HUES64 (cell line): ENCODE data around the gene BMPR1A.
"Not testable (repeated sequence)": the region's sequence is repeated elsewhere in the genome, so short reads cannot be mapped to it uniquely, and the experiment has no call there.

Experiments
- H3K27ac ChIP-seq: 2 replicates; pipeline ENCODE4 v1.7.0; 2013; ENCODE audit warnings: low read depth, low read length, inconsistent platforms
- H3K27me3 ChIP-seq: 2 replicates; pipeline ENCODE4 v1.6.1; 2013; ENCODE audit warnings: mild to moderate bottlenecking, low read length; ENCODE audit not compliant: insufficient read depth
- H3K36me3 ChIP-seq: 2 replicates; pipeline ENCODE4 v1.6.1; 2013; ENCODE audit warnings: mild to moderate bottlenecking, low read length; ENCODE audit not compliant: insufficient read depth
- H3K4me1 ChIP-seq: 2 replicates; pipeline ENCODE4 v1.6.1; 2013; ENCODE audit warnings: mild to moderate bottlenecking, low read length, moderate library complexity; ENCODE audit not compliant: insufficient read depth
- H3K4me3 ChIP-seq: 2 replicates; pipeline ENCODE4 v1.5.1; 2013; ENCODE audit warnings: mild to moderate bottlenecking, low read length, moderate library complexity
- H3K9ac ChIP-seq: 2 replicates; pipeline ENCODE4 v1.6.1; 2013; ENCODE audit warnings: mild to moderate bottlenecking, low read depth, low read length
- H3K9me3 ChIP-seq: 2 replicates; pipeline ENCODE4 v1.6.1; 2013; ENCODE audit warnings: low read depth, low read length; ENCODE audit not compliant: insufficient read depth
- WGBS: fragments of 150-250, 120-280 bp; methylation state at CpG from one replicate; pipeline ENCODE4 v1.1.7; 2013; ENCODE audit warnings: missing lambda C conversion rate; 5-methylcytosine and 5-hydroxymethylcytosine counted together

The BMPR1A gene

GRCh38 chr10:86732771-86733170 lies 23.6 kb upstream of the BMPR1A start:
- Histone ChIP-seq H3K4me1 (peaks cover 9% of the 10 kb centered on the region; the same call in 1 of the 2 replicates), H3K36me3 (no peaks in the 10 kb centered on the region), H3K9ac (no peak overlapping the region), H3K27me3 (no peaks in the 10 kb centered on the region), H3K27ac (no peak overlapping the region), H3K9me3 (no peaks in the 10 kb centered on the region), H3K4me3 (no peak overlapping the region)
- WGBS, result 81% methylated on average over 13 of the region's 13 CpGs

GRCh38 chr10:86733260-86733671 lies 23.2 kb upstream of the BMPR1A start:
- H3K4me3 ChIP-seq, result no peak overlapping the region
- peaks cover 9% of the 10 kb centered on the region; the same call in 1 of the 2 replicates for H3K4me1 ChIP-seq
- H3K27ac ChIP-seq, result no peak overlapping the region
- no peaks in the 10 kb centered on the region for H3K27me3 ChIP-seq
- H3K9ac ChIP-seq, result no peak overlapping the region
- H3K9me3 ChIP-seq, result no peaks in the 10 kb centered on the region
- H3K36me3 ChIP-seq, result no peaks in the 10 kb centered on the region
- 87% methylated on average over 8 of the region's 8 CpGs for WGBS

GRCh38 chr10:86734207-86734988 lies 22.0 kb upstream of the BMPR1A start:
- no peak overlapping the region for H3K27ac ChIP-seq
- H3K4me1 ChIP-seq, result peaks cover 9% of the 10 kb centered on the region; the same call in 1 of the 2 replicates
- no peaks in the 10 kb centered on the region for H3K36me3 ChIP-seq
- WGBS, result 86% methylated on average over 4 of the region's 4 CpGs
- no peaks in the 10 kb centered on the region for H3K27me3 ChIP-seq
- H3K4me3 ChIP-seq, result no peak overlapping the region
- H3K9ac ChIP-seq, result no peak overlapping the region
- H3K9me3 ChIP-seq, result no peaks in the 10 kb centered on the region

- not testable (repeated sequence) for H3K36me3 ChIP-seq, H3K9ac ChIP-seq, H3K27me3 ChIP-seq, H3K4me1 ChIP-seq, H3K27ac ChIP-seq, H3K9me3 ChIP-seq, H3K4me3 ChIP-seq
- WGBS, result 93% methylated on average over 4 of the region's 4 CpGs
These were observed 21.1 kb upstream of the BMPR1A start for GRCh38 chr10:86735278-86735677.

- Histone ChIP-seq H3K27me3 (no peaks in the 10 kb centered on the region), H3K4me3 (no peak overlapping the region), H3K27ac (no peak overlapping the region), H3K4me1 (no peaks in the 10 kb centered on the region), H3K9ac (no peak overlapping the region), H3K9me3 (no peaks in the 10 kb centered on the region), H3K36me3 (no peaks in the 10 kb centered on the region)
- WGBS, result no CpG with 5 or more reads among the region's 1 CpG
These were observed 14.2 kb upstream of the BMPR1A start for GRCh38 chr10:86742230-86742629.

- H3K27me3 ChIP-seq, result no peaks in the 10 kb centered on the region
- WGBS, result 87% methylated on average over 7 of the region's 7 CpGs
These were observed 12.2 kb upstream of the BMPR1A start for GRCh38 chr10:86744067-86744725.

GRCh38 chr10:86747796-86748581 lies 8.4 kb upstream of the BMPR1A start:
- 84% methylated on average over 7 of the region's 7 CpGs for WGBS
- H3K4me1 ChIP-seq, result 0 out of 2 replicates have a peak, but pooled peaks cover 3% of the 10 kb centered on the region
- no peaks in the 10 kb centered on the region for H3K27me3 ChIP-seq
- H3K4me3 ChIP-seq, result no peak overlapping the region
- H3K36me3 ChIP-seq, result no peaks in the 10 kb centered on the region
- H3K9me3 ChIP-seq, result no peaks in the 10 kb centered on the region
- H3K27ac ChIP-seq, result no peak overlapping the region
- no peak overlapping the region for H3K9ac ChIP-seq

More at GRCh38 chr10:86744067-86744725, 12.2 kb upstream of the BMPR1A start:
- H3K36me3 ChIP-seq, result no peaks in the 10 kb centered on the region
- H3K4me1 ChIP-seq, result no peaks in the 10 kb centered on the region
- H3K9ac ChIP-seq, result no peak overlapping the region
- H3K27ac ChIP-seq, result no peak overlapping the region
- H3K4me3 ChIP-seq, result no peak overlapping the region
- no peaks in the 10 kb centered on the region for H3K9me3 ChIP-seq

- Histone ChIP-seq H3K4me1 (0 out of 2 replicates have a peak, but pooled peaks cover 10% of the 10 kb centered on the region), H3K9ac (no peak overlapping the region), H3K4me3 (no peak overlapping the region), H3K36me3 (no peaks in the 10 kb centered on the region), H3K27me3 (no peaks in the 10 kb centered on the region), H3K9me3 (no peaks in the 10 kb centered on the region), H3K27ac (no peak overlapping the region)
- 94% methylated on average over 9 of the region's 9 CpGs for WGBS
These were observed 6.6 kb upstream of the BMPR1A start for GRCh38 chr10:86749854-86750253.

- H3K4me3 ChIP-seq, result no peak overlapping the region
- H3K4me1 ChIP-seq, result 0 out of 2 replicates have a peak, but pooled peaks cover 16% of the 10 kb centered on the region
- H3K9ac ChIP-seq, result no peak overlapping the region
- H3K36me3 ChIP-seq, result no peaks in the 10 kb centered on the region
- no peaks in the 10 kb centered on the region for H3K9me3 ChIP-seq
- H3K27me3 ChIP-seq, result no peaks in the 10 kb centered on the region
- WGBS, result 82% methylated on average over 17 of the region's 17 CpGs
- H3K27ac ChIP-seq, result no peak overlapping the region
These were observed 4.9 kb upstream of the BMPR1A start for GRCh38 chr10:86751477-86751876.

GRCh38 chr10:86752311-86752710 lies 4.1 kb upstream of the BMPR1A start:
- Histone ChIP-seq H3K27ac (no peak overlapping the region), H3K9ac (no peak overlapping the region), H3K4me3 (no peak overlapping the region)

GRCh38 chr10:86753051-86753450 lies 3.4 kb upstream of the BMPR1A start:
- no peaks in the 10 kb centered on the region for H3K36me3 ChIP-seq
- H3K4me3 ChIP-seq, result no peak overlapping the region
- H3K9ac ChIP-seq, result no peak overlapping the region
- WGBS, result 88% methylated on average over 2 of the region's 2 CpGs
- H3K27me3 ChIP-seq, result no peaks in the 10 kb centered on the region
- H3K4me1 ChIP-seq, result 0 out of 2 replicates have a peak, but pooled peaks cover 16% of the 10 kb centered on the region
- no peaks in the 10 kb centered on the region for H3K9me3 ChIP-seq
- no peak overlapping the region for H3K27ac ChIP-seq

More at GRCh38 chr10:86752311-86752710, 4.1 kb upstream of the BMPR1A start:
- Histone ChIP-seq H3K27me3 (no peaks in the 10 kb centered on the region), H3K36me3 (no peaks in the 10 kb centered on the region), H3K9me3 (no peaks in the 10 kb centered on the region), H3K4me1 (0 out of 2 replicates have a peak, but pooled peaks cover 16% of the 10 kb centered on the region)
- 73% methylated on average over 4 of the region's 4 CpGs for WGBS
